ENCODE data around the gene PHF1. TPM values are rescaled to one million over a fixed set of nuclear protein-coding genes. Genes with fewer than 3 reads are reported as not detected.
A peak's percentile ranks its signal among the peaks of the same experiment; 100 is the strongest.
"Not testable (repeated sequence)": the region's sequence is repeated elsewhere in the genome, so short reads cannot be mapped to it uniquely, and the experiment has no call there.

PHF1 gene
- total RNA-seq, result 10 to 100 TPM in 3 of 4 donors, 1 to 10 TPM in 1; 8.1 to 48.6 (median 17.3) TPM

DNA sequence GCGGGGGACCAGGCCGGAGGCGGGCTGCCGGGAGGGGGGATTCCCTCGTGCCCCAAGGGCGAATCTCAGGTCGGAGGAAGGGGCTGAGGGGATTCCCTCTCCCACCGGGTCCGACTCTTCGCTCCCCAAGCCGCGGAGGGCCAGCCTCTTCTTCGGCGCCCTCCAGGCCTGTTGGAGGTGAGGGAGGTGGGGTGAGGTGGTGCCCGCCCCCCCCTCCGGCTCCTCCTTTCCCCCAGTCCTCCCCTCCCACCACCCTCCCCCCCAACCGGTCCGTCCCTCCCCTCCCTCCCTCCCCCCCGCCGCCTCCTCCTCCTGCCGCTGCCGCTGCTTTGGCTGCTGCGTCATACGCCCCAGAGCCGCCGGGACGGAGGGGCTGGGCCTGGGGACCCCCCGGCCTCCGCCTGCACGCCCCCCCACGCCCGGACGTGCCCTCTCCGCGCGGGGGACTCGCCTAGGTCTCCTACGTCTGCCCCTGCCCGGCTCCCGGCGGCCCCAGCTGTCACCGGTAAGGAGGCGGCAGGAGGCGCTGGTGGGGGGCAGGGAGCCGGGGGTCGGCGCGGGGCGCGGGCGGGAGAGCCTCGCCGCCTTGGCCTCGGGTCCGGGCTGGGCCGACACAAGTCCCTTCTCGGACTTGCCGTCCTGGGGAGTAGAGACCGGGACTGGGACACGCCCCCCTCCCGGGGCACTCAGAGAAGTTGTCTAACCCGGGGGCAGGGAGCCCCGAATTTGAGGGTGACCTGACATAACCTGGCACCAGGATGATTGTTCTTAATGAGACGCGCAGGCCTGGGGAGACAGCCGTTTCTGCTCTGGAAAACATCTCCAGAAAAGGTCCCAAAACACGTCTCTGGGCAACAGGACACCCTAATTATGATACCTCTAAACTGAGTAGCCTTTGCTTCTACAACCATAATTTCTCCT is at the start of gene PHF1:
Gene PHF1 (plus strand): TSS at position 304 of the 921 bp plus-strand sequence. CDS start 1,250 bp downstream, outside the sequence.
- 0% methylated on average over 13 to 18 of the region's 67 CpGs for WGBS, 2 donors
- no peak for DNase-seq
- intact Hi-C loops (cut with DNase I), result loop anchor here (10.0 kb wide), 1 partner anchor 164 kb away; no protein-coding TSS in a partner anchor
- H3K9me3 ChIP-seq, result no peaks in the 10 kb centered on the region
- TF ChIP-seq POLR2A (IDR thresholded peaks at IDR 0.05) (peak in 2 of 4 donors; percentile 65 to 67), CTCF (IDR thresholded peaks at IDR 0.05) (no peak)
- H3K27ac ChIP-seq, result peak within 1 kb of the TSS; percentile 95 to 98 (median 98)
- peak within 1 kb of the TSS; percentile 66 to 96 (median 82) for H3K4me3 ChIP-seq
- H3K27me3 ChIP-seq, result no peaks in the 10 kb centered on the region
- H3K36me3 ChIP-seq, result peaks cover 9 to 46% (median 34%) of the 10 kb centered on the region in 3 donors
- H3K4me1 ChIP-seq, result peaks cover 19 to 52% (median 21%) of the 10 kb centered on the region in 3 donors

DNA sequence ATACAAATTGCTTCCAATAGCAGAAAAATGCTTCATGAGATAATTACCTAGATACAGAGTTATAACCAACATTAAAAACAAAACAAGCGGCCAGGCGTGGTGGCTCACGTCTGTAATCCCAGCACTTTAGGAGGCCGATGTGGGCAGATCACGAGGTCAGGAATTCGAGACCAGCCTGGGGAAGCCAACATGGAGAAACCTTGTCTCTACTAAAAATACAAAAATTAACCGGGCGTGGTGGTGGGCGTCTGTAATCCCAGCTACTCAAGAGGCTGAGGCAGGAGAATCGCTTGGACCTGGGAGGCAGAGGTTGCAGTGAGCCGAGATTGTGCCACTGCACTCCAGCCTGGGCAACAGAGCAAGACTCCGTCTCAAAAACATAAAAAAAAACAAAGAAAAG is 47.3 kb upstream of the PHF1 start:
- H3K27ac ChIP-seq; H3K4me3 ChIP-seq; H3K36me3 ChIP-seq; DNase-seq; intact Hi-C loops (cut with DNase I); H3K4me1 ChIP-seq; H3K9me3 ChIP-seq: not testable (repeated sequence)
- WGBS, 2 donors, result 85 to 88% methylated on average over 12 of the region's 12 CpGs
- H3K27me3 ChIP-seq, result peaks cover 0 to 14% (median 0%) of the 10 kb centered on the region in 4 donors

- H3K27ac ChIP-seq; H3K27me3 ChIP-seq; H3K4me1 ChIP-seq; H3K9me3 ChIP-seq; DNase-seq; H3K36me3 ChIP-seq; intact Hi-C loops (cut with DNase I); H3K4me3 ChIP-seq: not testable (repeated sequence)
- WGBS, 2 donors, result 42 to 51% methylated on average over 5 of the region's 8 CpGs
These were observed 46.2 kb upstream of the PHF1 start for GRCh38 chr6:33364475-33365205.

DNA sequence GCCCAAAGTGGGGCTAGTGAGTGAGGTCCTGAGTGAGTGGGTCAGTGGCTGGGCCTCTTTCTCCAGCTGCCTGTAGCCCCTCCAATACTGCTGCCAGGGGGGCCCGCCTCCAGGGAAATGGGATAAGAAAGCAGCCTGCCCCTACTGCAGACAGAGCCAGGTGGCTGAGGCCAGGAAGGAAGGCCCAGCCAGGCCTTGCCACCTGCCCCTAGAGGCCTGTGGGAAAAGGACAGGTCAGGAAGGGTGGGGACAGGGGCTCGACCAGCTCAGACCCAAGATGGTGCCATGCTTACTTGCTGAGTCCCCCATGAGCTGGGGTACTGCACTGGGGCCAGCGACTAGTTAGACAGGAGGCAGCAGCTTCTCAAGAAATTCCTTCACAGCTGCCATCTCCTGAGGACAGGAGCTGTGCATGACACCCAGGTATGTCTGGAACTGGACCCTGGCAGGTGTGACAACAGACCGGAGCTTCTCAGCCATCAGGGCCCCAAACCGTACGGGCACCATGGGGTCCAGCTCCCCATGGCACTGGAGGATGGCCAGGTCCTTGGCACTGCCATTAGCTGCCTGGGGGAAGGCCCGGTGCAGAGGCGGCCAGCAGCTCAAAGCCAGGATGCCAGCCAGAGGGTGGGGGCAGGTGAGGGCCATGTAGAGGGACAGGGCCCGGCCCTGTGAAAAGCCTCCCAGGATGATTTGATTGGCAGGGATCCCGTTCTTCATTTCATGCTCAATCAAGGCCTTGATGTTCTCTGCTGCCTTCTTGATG is 45.4 kb upstream of the PHF1 start:
- H3K4me1 ChIP-seq; H3K4me3 ChIP-seq; intact Hi-C loops (cut with DNase I); H3K27me3 ChIP-seq; DNase-seq; H3K36me3 ChIP-seq; H3K27ac ChIP-seq; H3K9me3 ChIP-seq: not testable (repeated sequence)
- WGBS, 2 donors, result 72 to 89% methylated on average over 4 to 5 of the region's 10 CpGs

DNA sequence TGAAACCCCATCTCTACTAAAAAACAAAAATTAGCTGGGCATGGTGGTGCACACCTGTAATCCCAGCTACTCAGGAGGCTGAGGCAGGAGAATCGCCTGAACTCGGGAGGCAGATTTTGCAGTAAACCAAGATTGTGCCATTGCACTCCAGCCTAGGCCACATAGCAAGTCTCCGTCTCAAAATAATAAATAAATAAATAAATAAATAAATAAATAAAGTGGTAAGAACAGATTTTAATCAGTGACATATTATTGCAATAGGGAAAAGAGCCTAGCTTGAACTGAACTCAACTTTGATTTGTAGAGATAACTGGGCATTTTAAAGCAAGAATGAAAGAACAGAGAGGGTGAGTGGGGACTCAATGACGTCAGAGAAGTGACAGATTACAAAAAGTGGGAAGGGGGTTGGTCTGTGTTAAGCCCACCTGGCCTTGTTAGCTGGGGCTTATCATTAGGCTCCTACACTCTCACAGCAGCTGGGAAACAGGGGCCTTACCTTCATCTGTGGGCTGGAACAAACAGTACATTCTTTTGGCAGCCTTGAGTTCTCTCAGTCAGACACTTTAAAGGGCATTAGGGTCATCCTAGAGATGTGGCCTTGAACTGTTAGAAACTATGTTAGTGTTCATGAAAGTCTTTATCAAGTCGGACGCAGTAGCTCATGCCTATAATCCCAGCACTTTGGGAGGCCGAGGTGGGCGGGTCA is 43.7 kb upstream of the PHF1 start:
- no peak for DNase-seq
- H3K36me3 ChIP-seq, result no peaks in the 10 kb centered on the region
- TF ChIP-seq POLR2A (IDR thresholded peaks at IDR 0.05), result no peak
- TF ChIP-seq CTCF (IDR thresholded peaks at IDR 0.05), result no peak
- H3K27me3 ChIP-seq, result no peaks in the 10 kb centered on the region
- intact Hi-C loops (cut with DNase I), result no loop called here
- no peaks in the 10 kb centered on the region for H3K9me3 ChIP-seq
- WGBS, 2 donors, result 69 to 83% methylated on average over 7 to 8 of the region's 8 CpGs
- no peak overlapping the region for H3K4me3 ChIP-seq
- H3K4me1 ChIP-seq, result no peaks in the 10 kb centered on the region
- H3K27ac ChIP-seq, result no peak overlapping the region

DNA sequence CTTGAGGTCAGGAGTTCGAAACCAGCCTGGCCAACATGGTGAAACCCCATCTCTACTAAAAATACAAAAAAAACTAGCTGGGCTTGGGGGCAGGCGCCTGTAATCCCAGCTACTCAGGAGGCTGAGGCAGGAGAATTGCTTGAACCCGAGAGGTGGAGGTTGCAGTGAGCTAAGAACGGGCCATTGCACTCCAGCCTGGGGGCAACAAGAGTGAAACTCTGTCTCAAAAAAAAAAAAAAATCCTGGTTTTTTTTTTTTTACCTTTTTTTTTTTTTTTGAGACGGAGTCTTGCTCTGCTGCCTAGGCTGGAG is 43.1 kb upstream of the PHF1 start:
- H3K4me1 ChIP-seq; intact Hi-C loops (cut with DNase I); H3K27me3 ChIP-seq; H3K9me3 ChIP-seq; H3K27ac ChIP-seq; H3K36me3 ChIP-seq; H3K4me3 ChIP-seq; DNase-seq: not testable (repeated sequence)
- 69 to 79% methylated on average over 3 to 5 of the region's 5 CpGs for WGBS, 2 donors

- H3K4me3 ChIP-seq; H3K36me3 ChIP-seq; H3K27me3 ChIP-seq; H3K27ac ChIP-seq; H3K9me3 ChIP-seq; DNase-seq; intact Hi-C loops (cut with DNase I): not testable (repeated sequence)
- peaks cover 18 to 34% (median 23%) of the 10 kb centered on the region in 3 donors for H3K4me1 ChIP-seq
- WGBS, 2 donors, result 69 to 84% methylated on average over 4 to 6 of the region's 8 CpGs
These were observed 38.9 kb upstream of the PHF1 start for GRCh38 chr6:33371901-33372300.

Measured in esophagus squamous epithelium (tissue), 5 donors.